NK-92 (cell line): ENCODE results near the gene HINT2.

Experiments
- DNase-seq: peaks from one replicate; lab custom pipeline; 2025; ENCODE audit not compliant: unreplicated experiment; lab: John Stamatoyannopoulos, UW

Gene HINT2

DNA sequence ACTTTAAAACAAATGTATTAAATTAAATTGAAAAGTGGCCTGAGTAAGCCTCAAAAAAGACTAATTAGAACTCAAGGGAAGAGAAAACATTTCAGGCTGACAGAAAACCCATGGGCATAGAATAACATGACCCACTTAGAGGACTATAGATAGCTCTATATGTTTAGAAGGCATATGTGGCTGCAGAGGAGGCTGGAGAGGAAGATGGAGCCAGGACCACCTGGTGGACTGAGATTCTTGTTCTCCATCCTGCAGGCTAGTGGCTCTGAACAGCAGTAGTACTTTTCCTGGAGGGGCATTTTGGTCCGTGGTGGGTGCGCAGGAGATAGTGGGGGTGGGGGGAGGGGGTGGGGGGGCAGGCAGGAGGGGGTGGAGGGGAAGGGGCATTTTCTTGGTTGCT is 33.8 kb downstream of the HINT2 start:
- no peak for DNase-seq

DNA sequence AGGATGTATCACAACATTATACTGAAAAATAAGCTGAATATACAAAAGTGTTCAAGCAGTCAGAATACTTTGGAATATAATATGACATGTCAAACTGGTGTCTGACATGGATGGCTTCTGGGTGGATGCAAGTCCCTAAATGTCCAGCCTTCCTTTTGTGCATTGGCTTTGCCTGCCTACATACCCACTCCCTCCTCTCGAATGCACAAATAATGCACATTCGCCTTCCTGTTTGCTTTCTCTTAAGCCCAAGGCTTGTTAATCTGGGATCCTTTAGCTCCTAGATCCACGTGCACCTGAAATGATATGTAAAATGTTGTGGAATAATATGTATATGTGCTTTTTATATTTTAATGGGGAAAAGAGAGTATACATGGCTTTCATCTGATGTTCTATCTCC is 36.3 kb downstream of the HINT2 start:
- DNase-seq, result no peak

DNA sequence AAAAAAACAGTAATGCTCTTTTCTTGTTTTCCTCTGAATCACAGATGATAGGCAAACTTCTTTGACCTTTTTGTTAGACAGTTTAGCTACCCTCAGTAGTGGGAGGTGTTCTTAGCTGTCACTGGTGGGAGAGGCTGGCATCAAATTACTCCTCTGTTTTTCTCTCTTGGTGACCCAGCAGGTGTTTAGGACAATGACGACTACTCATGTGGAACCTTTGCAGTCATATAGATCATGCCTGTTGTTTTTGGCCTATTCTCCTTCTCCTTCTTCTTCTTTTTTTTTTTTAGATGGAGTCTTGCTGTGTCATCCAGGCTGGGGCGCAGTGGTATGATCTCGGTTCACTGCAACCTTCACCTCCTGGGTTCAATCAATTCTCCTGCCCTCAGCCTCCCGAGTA is 38.8 kb downstream of the HINT2 start:
- DNase-seq, result no peak

DNA sequence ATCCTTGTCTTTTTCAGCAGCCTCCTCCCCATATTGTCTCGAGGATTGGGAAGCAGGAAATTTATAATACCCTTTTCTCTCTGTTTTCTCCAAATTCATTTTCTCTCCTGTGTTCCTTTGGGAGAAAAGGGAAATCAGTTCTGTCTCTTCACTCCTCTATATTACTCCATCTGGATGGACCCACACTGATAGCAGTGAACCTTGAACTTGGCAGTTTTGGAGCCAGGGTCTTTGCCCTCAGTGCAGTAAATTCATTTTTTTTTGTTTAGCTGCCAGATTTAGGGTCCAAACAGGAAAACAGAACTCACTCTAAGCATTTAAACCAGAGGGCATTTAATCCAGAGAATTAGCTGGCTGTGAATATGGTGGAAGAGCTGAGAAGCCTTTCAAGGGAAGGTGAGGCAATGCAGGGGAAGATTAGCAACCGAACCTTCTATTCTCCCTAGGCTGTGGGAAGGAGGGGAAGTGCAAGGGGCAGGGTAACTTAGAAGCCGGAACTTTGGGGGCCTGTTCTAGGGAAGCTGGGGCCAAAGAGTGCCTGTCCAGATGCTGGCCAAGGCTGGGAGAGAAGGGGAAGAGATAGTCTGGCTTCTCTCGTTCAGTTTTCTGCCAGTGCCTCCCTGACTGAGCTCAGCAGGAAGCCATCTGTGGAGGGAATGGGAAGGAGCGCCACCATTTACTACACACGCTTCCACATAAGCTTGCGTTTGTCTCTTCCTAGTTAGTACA is 39.8 kb downstream of the HINT2 start:
- DNase-seq, result no peak

DNA sequence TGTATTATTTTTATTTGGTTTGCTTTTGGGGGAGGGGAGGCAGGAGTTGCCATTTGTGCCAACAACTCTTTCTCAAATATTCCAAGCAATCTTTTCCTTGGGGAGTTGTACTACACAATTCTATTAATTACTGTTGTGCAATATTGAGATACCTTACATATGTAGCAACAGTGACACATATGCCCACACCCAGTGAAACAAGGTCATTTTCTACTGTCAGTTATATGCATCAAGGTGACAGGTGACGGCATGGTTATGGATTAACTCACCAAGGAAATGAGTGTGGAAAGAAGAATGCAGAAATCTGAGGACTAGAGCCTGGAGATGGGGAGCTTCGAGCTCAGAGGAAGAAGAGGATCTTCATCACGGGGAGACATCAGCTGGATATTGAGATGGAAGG is 42.9 kb downstream of the HINT2 start:
- DNase-seq, result no peak

DNA sequence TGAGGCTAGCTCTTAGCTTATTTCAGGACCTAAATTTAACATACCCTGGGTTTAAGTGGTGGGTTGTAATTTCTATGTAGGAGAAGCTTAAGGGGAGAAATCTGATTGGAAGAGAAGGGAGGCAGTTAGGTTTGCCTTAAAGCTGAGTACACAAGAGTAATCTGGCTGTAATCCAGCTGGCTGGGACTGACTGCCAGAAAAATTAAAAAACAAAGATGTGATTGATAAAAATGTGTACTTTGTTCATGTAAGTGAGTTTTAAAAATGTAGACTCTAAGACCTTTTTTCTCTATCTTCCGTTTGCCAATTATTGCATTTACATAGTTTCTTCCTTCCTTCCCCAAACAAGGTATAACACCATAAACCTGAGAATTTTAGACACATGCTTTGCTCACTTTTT is 43.3 kb downstream of the HINT2 start:
- no peak for DNase-seq

DNA sequence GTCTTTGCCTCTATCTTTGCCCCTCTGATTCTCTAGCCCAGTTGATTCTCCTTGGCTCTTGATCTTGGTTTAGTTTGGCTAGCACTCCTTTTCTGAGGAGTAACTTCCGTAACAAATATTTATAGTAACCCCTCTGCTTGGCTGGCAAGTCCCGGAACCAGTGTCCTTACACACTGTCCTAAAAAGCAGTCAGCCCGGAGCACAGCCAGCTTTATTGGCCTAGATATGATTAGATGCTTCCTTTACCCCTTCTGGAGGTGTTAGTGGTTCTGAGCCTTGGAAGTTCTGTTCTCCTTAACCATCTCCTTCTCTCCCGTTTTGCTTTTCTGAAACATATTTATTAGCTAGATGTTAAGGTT is 43.8 kb downstream of the HINT2 start:
- DNase-seq, result no peak

DNA sequence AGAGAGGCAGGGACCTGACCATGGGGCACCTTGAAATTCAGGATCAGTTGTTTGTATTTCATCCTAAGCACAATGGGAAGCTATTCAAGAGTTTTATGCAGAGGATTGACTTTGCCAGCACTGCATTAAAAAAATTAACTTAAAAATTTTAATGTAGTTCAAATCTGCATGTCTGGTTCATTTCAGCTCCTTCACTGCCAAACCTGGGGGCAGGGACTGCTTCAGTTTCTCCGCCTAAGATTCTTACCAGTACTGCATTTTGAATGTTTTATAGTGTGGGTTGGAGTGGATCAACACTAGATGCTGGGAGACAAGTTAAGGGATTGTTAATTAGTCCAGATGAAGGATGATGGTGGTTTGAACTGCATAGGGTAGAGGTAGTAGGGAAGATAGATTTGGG is 45.1 kb downstream of the HINT2 start:
- DNase-seq, result no peak

DNA sequence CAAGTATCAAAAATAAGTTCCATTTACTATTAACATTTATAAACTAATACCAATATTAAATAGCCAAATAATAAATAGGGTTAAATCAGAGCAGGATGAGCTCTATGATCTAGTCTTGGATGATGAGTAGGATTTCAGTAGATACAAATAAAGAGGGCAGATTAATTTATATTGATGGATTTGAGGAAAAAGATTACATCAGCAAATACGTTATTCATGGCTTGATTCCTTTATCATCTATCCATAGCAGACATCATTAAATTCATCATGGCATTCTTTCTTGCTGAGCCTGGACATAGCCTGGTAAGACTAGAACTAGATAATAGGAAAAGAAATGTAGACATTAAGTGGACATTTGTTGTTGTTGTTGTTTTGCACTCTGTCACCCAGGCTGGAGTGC is 47.4 kb downstream of the HINT2 start:
- DNase-seq, result no peak

DNA sequence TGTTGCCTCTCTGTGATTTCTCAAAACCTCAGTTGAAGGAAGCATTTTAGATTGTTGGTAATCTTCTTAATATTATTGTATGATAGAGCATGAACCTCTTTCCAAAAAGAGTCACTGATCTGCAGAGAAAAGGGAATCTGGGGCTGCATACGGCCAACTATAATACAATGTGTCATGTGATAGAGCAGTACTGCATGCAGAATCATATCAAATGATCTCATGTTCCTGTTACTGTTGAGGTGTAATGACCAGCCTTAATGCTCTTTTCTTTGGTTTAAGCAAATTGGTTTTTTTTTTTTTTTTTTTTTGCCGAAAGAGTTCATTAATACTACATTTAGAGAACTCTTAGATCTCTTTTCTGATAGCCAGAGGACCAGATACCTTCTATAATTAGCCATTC is 47.8 kb downstream of the HINT2 start:
- DNase-seq, result no peak

DNA sequence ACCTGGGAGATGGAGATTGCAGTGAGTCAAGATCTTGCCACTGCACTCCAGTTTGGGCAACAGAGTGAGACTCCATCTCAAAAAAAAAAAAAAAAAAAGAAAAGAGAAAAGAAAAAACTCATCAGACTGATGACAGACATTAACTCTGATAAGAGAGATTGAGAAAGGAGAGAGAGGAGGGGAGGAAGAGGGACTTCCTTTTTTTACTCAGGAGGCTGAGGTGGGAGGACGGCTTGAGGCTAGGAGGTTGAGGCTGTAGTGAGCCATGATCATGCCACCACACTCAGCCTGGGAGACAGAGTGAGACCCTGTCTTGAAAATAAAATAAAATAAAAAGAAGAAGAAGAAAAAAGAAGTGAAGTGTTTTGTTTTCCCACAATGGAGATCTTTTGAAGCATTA is 51.0 kb downstream of the HINT2 start:
- no peak for DNase-seq

DNA sequence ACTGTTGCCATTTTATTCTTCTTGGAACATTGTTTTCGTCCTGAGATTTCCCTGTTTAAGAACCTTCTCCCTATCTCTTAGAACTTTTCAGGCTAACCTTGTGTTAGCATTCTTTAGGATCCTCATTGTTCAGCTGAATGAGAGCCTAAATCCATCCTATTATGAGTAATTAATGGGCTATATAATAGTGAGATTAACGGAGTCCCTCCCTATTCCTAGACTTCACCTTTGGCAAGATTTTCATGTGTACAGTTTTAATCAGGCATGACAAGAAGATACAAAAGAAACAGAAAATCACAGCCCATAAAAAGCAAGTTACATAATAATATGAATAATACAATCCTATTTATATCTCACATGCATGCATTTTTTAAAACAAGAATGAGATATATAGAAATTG is 51.7 kb downstream of the HINT2 start:
- no peak for DNase-seq
